GM12878 (cell line): ENCODE data around the gene FAF1.

Experiments
- CTCF ChIP-seq, 3 experiments: IDR thresholded peaks in 2 of 3; conservative IDR thresholded peaks in 1 of 3; 2 replicates each; pipeline ENCODE4 v1.5.1; 2011; ENCODE audit warnings: low read depth in 3 of 3, low read length in 3 of 3, mild to moderate bottlenecking in 3 of 3, control low read depth in 2 of 3, moderate library complexity in 2 of 3, inconsistent platforms in 1 of 3, mixed read lengths in 1 of 3; ENCODE audit not compliant: control insufficient read depth in 2 of 3, insufficient read depth in 1 of 3; ENCODE audit errors: extremely low read depth in 1 of 3
- FOS ChIP-seq: IDR thresholded peaks from 3 replicates; pipeline ENCODE4 v1.6.1; 2011; ENCODE audit warnings: borderline replicate concordance; ENCODE audit not compliant: insufficient read length; ENCODE audit errors: extremely low read depth
- MTA3 ChIP-seq: IDR thresholded peaks from 2 replicates; pipeline ENCODE4 v1.6.1; 2012; ENCODE audit warnings: low read length, inconsistent platforms, borderline replicate concordance
- RAD21 ChIP-seq: IDR thresholded peaks from 2 replicates; pipeline ENCODE4 v1.6.1; 2011; ENCODE audit warnings: mild to moderate bottlenecking, low read depth, low read length, moderate library complexity; ENCODE audit not compliant: insufficient read depth

DNA sequence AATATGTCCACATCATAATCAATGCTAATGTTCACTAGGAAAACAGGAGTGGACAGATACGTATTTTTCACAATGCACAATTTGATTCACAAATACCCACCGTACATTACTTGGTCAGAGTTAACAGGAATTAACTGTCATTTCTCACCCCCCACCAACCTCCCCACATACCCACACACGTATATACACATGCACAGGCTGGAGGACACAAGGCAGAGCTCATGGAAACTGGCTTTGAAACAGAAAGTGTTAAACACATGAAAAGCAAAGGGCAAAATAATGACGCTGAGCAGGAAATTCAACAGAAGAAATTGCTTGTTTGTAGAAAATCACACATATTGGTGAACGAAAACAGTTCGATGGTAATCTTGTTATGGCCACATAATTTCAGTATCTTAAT is 348.4 kb downstream of the FAF1 start:
- no peak for TF ChIP-seq RAD21
- no peak for TF ChIP-seq MTA3
- no peak for TF ChIP-seq CTCF (IDR thresholded peaks at IDR 0.05 in 2 of 3, conservative IDR thresholded peaks at IDR 0.05 in 1 of 3; ENCODE audit: control insufficient read depth in 2 of 3, extremely low read depth in 1 of 3, insufficient read depth in 1 of 3, low read depth in 3 of 3, low read length in 3 of 3)
- no peak for TF ChIP-seq FOS
